ENCODE data around the gene DCLK1. TPM values are rescaled to one million over a fixed set of nuclear protein-coding genes. Genes with fewer than 3 reads are reported as not detected.

Gene DCLK1
- total RNA-seq, 2 donors from 2014 or later: 3.8 to 3.9 TPM

- no peak for DNase-seq (ENCODE audit: low spot score)
- intact Hi-C loops (cut with DNase I): loop anchor here (10.0 kb wide), 2 partner anchors 142 to 178 kb away; no protein-coding TSS in a partner anchor
- H3K36me3 ChIP-seq: no peaks in the 10 kb centered on the region
- no peak for TF ChIP-seq POLR2A (IDR thresholded peaks at IDR 0.05)
- no peak for TF ChIP-seq POLR2AphosphoS5 (IDR thresholded peaks at IDR 0.05)
- TF ChIP-seq, protein P1, sequence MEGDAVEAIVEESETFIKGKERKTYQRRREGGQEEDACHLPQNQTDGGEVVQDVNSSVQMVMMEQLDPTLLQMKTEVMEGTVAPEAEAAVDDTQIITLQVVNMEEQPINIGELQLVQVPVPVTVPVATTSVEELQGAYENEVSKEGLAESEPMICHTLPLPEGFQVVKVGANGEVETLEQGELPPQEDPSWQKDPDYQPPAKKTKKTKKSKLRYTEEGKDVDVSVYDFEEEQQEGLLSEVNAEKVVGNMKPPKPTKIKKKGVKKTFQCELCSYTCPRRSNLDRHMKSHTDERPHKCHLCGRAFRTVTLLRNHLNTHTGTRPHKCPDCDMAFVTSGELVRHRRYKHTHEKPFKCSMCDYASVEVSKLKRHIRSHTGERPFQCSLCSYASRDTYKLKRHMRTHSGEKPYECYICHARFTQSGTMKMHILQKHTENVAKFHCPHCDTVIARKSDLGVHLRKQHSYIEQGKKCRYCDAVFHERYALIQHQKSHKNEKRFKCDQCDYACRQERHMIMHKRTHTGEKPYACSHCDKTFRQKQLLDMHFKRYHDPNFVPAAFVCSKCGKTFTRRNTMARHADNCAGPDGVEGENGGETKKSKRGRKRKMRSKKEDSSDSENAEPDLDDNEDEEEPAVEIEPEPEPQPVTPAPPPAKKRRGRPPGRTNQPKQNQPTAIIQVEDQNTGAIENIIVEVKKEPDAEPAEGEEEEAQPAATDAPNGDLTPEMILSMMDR (IDR thresholded peaks at IDR 0.05): no peak
- no peaks in the 10 kb centered on the region for H3K27me3 ChIP-seq (replicated peaks; ENCODE audit: insufficient read depth)
- H3K4me3 ChIP-seq: no peak overlapping the region
- H3K9me3 ChIP-seq: no peaks in the 10 kb centered on the region
- no peak overlapping the region for H3K27ac ChIP-seq
- no peaks in the 10 kb centered on the region for H3K4me1 ChIP-seq (replicated peaks)
- 58% methylated on average over 6 of the region's 6 CpGs for WGBS
These were observed 318.4 kb downstream of the DCLK1 start for GRCh38 chr13:35812736-35813135.

- TF ChIP-seq POLR2A (IDR thresholded peaks at IDR 0.05) (no peak), POLR2AphosphoS5 (IDR thresholded peaks at IDR 0.05) (no peak)
- TF ChIP-seq, protein P1 (IDR thresholded peaks at IDR 0.05): no peak
- Histone ChIP-seq H3K36me3 (no peaks in the 10 kb centered on the region), H3K27ac (no peak overlapping the region), H3K4me1 (replicated peaks) (no peaks in the 10 kb centered on the region), H3K27me3 (replicated peaks; ENCODE audit: insufficient read depth) (no peaks in the 10 kb centered on the region), H3K4me3 (no peak overlapping the region), H3K9me3 (no peaks in the 10 kb centered on the region)
- DNase-seq (ENCODE audit: low spot score): no peak
- intact Hi-C loops (cut with DNase I): loop anchor here (10.0 kb wide), 2 partner anchors 144 to 176 kb away; no protein-coding TSS in a partner anchor
- 96% methylated on average over 4 of the region's 4 CpGs for WGBS
These were observed 320.9 kb downstream of the DCLK1 start for GRCh38 chr13:35810321-35810720.

- DNase-seq (ENCODE audit: low spot score): no peak
- H3K27ac ChIP-seq: no peak overlapping the region
- H3K36me3 ChIP-seq: no peaks in the 10 kb centered on the region
- no peaks in the 10 kb centered on the region for H3K4me1 ChIP-seq (replicated peaks)
- TF ChIP-seq POLR2A (IDR thresholded peaks at IDR 0.05) (no peak), POLR2AphosphoS5 (IDR thresholded peaks at IDR 0.05) (no peak)
- TF ChIP-seq, protein P1 (IDR thresholded peaks at IDR 0.05): no peak
- no peaks in the 10 kb centered on the region for H3K27me3 ChIP-seq (replicated peaks; ENCODE audit: insufficient read depth)
- intact Hi-C loops (cut with DNase I): no loop called here
- no peaks in the 10 kb centered on the region for H3K9me3 ChIP-seq
- no peak overlapping the region for H3K4me3 ChIP-seq
- 92% methylated on average over 6 of the region's 6 CpGs for WGBS
These were observed 322.3 kb downstream of the DCLK1 start for GRCh38 chr13:35808846-35809245.

- Histone ChIP-seq H3K9me3 (no peaks in the 10 kb centered on the region), H3K27me3 (replicated peaks; ENCODE audit: insufficient read depth) (no peaks in the 10 kb centered on the region), H3K27ac (no peak overlapping the region), H3K36me3 (no peaks in the 10 kb centered on the region), H3K4me3 (no peak overlapping the region), H3K4me1 (replicated peaks) (no peaks in the 10 kb centered on the region)
- 90% methylated on average over 5 of the region's 5 CpGs for WGBS
- intact Hi-C loops (cut with DNase I): no loop called here
- no peak for DNase-seq (ENCODE audit: low spot score)
- TF ChIP-seq, protein P1 (IDR thresholded peaks at IDR 0.05): no peak
- no peak for TF ChIP-seq POLR2AphosphoS5 (IDR thresholded peaks at IDR 0.05)
- TF ChIP-seq POLR2A (IDR thresholded peaks at IDR 0.05): no peak
These were observed 326.3 kb downstream of the DCLK1 start for GRCh38 chr13:35804901-35805300.

- H3K4me1 ChIP-seq (replicated peaks): no peaks in the 10 kb centered on the region
- DNase-seq (ENCODE audit: low spot score): no peak
- TF ChIP-seq POLR2AphosphoS5 (IDR thresholded peaks at IDR 0.05) (no peak), POLR2A (IDR thresholded peaks at IDR 0.05) (no peak)
- TF ChIP-seq, protein P1 (IDR thresholded peaks at IDR 0.05): no peak
- H3K27me3 ChIP-seq (replicated peaks; ENCODE audit: insufficient read depth): no peaks in the 10 kb centered on the region
- no peaks in the 10 kb centered on the region for H3K9me3 ChIP-seq
- no peaks in the 10 kb centered on the region for H3K36me3 ChIP-seq
- intact Hi-C loops (cut with DNase I): no loop called here
- WGBS: 89% methylated on average over 7 of the region's 7 CpGs
- no peak overlapping the region for H3K27ac ChIP-seq
- no peak overlapping the region for H3K4me3 ChIP-seq
These were observed 333.2 kb downstream of the DCLK1 start for GRCh38 chr13:35797991-35798390.

All from prostate gland (tissue), 2 donors.